ENCODE results near the gene GRB14. TPM values are rescaled to one million over a fixed set of nuclear protein-coding genes. Genes with fewer than 3 reads are reported as not detected.
"Not testable (repeated sequence)": the region's sequence is repeated elsewhere in the genome, so short reads cannot be mapped to it uniquely, and the experiment has no call there.

The GRB14 gene
- total RNA-seq, 1 donor from 2014 or later: 11.1 TPM

- H3K4me1 Mint-ChIP-seq (ENCODE audit: low read depth, unreplicated experiment): peaks cover 11% of the 10 kb centered on the region
- H3K9ac ChIP-seq (ENCODE audit: low read length): no peak overlapping the region
- no peak overlapping the region for H2AFZ ChIP-seq (ENCODE audit: low read depth, low read length)
- H3K79me2 ChIP-seq (ENCODE audit: insufficient read depth, low read length): no peaks in the 10 kb centered on the region
- H3K27ac Mint-ChIP-seq (ENCODE audit: unreplicated experiment): no peak overlapping the region
- H3K36me3 ChIP-seq (ENCODE audit: insufficient read depth, low read length): no peaks in the 10 kb centered on the region
- no peak for DNase-seq (ENCODE audit: low read depth)
- no peak overlapping the region for H3K4me3 ChIP-seq (ENCODE audit: insufficient read depth, low read depth, low read length)
- no peaks in the 10 kb centered on the region for H3K27me3 ChIP-seq (ENCODE audit: insufficient read depth, low read length)
- H4K20me1 ChIP-seq (ENCODE audit: insufficient read depth, low read length): no peaks in the 10 kb centered on the region
- TF ChIP-seq CTCF (IDR thresholded peaks at IDR 0.05; ENCODE audit: insufficient read depth, low read depth, low read length) (no peak), EZH2 (IDR thresholded peaks at IDR 0.05; ENCODE audit: insufficient read depth, low read length) (no peak)
- peaks cover under 1% of the 10 kb centered on the region for H3K9me3 Mint-ChIP-seq (ENCODE audit: unreplicated experiment)
- FAIRE-seq: no peak
- H3K27ac ChIP-seq (ENCODE audit: low read depth, low read length): no peak overlapping the region
- no peaks in the 10 kb centered on the region for H3K4me1 ChIP-seq (ENCODE audit: insufficient read depth, low read length)
- no peak overlapping the region for H3K4me3 Mint-ChIP-seq (ENCODE audit: unreplicated experiment)
- H3K27me3 Mint-ChIP-seq (ENCODE audit: low read depth, unreplicated experiment): no peaks in the 10 kb centered on the region
- no peaks in the 10 kb centered on the region for H3K36me3 Mint-ChIP-seq (ENCODE audit: low read depth, unreplicated experiment)
- no peaks in the 10 kb centered on the region for H3K9me3 ChIP-seq (ENCODE audit: insufficient read depth, low read depth, low read length)
- H3K4me2 ChIP-seq (ENCODE audit: low read length): no peak overlapping the region
Observed at GRCh38 chr2:164642946-164643555, 21.8 kb upstream of the GRB14 start.

DNA sequence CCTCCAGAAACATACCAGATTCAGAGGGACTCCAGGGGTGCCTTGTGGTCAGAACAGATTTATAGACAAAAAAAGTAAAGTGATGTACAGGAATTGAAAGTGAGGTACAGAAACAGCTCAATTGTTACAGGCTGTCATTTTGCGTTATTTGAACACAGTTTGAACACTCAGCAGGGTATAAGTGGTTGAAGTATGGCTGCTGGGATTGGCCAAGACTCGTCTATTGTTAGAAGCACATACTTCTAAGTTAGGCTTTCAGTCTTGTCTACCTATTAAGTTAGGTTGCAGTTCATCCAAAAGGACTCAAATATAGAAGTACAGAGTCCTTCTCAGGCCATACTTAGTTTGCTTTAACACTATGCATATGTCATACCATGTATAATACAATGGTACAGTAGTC, 21.0 kb upstream of the GRB14 start:
- no peak overlapping the region for H3K27ac Mint-ChIP-seq (ENCODE audit: unreplicated experiment)
- Histone ChIP-seq H3K4me2 (ENCODE audit: low read length) (no peak overlapping the region), H3K79me2 (ENCODE audit: insufficient read depth, low read length) (no peaks in the 10 kb centered on the region), H3K27me3 (ENCODE audit: insufficient read depth, low read length) (no peaks in the 10 kb centered on the region), H4K20me1 (ENCODE audit: insufficient read depth, low read length) (no peaks in the 10 kb centered on the region), H3K27ac (ENCODE audit: low read depth, low read length) (no peak overlapping the region), H3K36me3 (ENCODE audit: insufficient read depth, low read length) (no peaks in the 10 kb centered on the region), H3K9me3 (ENCODE audit: insufficient read depth, low read depth, low read length) (no peaks in the 10 kb centered on the region), H3K4me1 (ENCODE audit: insufficient read depth, low read length) (no peaks in the 10 kb centered on the region), H2AFZ (ENCODE audit: low read depth, low read length) (no peak overlapping the region), H3K4me3 (ENCODE audit: insufficient read depth, low read depth, low read length) (no peak overlapping the region), H3K9ac (ENCODE audit: low read length) (no peak overlapping the region)
- FAIRE-seq (no peak), DNase-seq (ENCODE audit: low read depth) (no peak)
- TF ChIP-seq CTCF (IDR thresholded peaks at IDR 0.05; ENCODE audit: insufficient read depth, low read depth, low read length) (no peak), EZH2 (IDR thresholded peaks at IDR 0.05; ENCODE audit: insufficient read depth, low read length) (no peak)
- H3K4me1 Mint-ChIP-seq (ENCODE audit: low read depth, unreplicated experiment): peaks cover 11% of the 10 kb centered on the region
- H3K4me3 Mint-ChIP-seq (ENCODE audit: unreplicated experiment): no peak overlapping the region
- no peaks in the 10 kb centered on the region for H3K27me3 Mint-ChIP-seq (ENCODE audit: low read depth, unreplicated experiment)
- H3K36me3 Mint-ChIP-seq (ENCODE audit: low read depth, unreplicated experiment): no peaks in the 10 kb centered on the region
- H3K9me3 Mint-ChIP-seq (ENCODE audit: unreplicated experiment): no peaks in the 10 kb centered on the region

DNA sequence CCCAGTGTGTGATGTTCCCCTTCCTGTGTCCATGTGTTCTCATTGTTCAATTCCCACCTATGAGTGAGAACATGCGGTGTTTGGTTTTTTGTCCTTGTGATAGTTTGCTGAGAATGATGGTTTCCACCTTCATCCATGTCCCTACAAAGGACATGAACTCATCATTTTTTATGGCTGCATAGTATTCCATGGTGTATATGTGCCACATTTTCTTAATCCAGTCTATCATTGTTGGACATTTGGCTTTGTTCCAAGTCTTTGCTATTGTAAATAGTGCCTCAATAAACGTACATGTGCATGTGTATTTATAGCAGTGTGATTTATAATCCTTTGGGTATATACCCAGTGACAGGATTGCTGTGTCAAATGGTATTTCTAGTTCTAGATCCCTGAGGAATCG, 7.0 kb upstream of the GRB14 start:
- not testable (repeated sequence) for H3K36me3 ChIP-seq (ENCODE audit: insufficient read depth, low read length); H3K79me2 ChIP-seq (ENCODE audit: insufficient read depth, low read length); DNase-seq (ENCODE audit: low read depth); H3K4me1 ChIP-seq (ENCODE audit: insufficient read depth, low read length); H3K36me3 Mint-ChIP-seq (ENCODE audit: low read depth, unreplicated experiment); H2AFZ ChIP-seq (ENCODE audit: low read depth, low read length); FAIRE-seq; H3K27me3 ChIP-seq (ENCODE audit: insufficient read depth, low read length); H3K9me3 Mint-ChIP-seq (ENCODE audit: unreplicated experiment); H4K20me1 ChIP-seq (ENCODE audit: insufficient read depth, low read length); H3K9me3 ChIP-seq (ENCODE audit: insufficient read depth, low read depth, low read length); H3K27ac ChIP-seq (ENCODE audit: low read depth, low read length); H3K27me3 Mint-ChIP-seq (ENCODE audit: low read depth, unreplicated experiment); H3K4me2 ChIP-seq (ENCODE audit: low read length); H3K9ac ChIP-seq (ENCODE audit: low read length); H3K4me3 ChIP-seq (ENCODE audit: insufficient read depth, low read depth, low read length); H3K27ac Mint-ChIP-seq (ENCODE audit: unreplicated experiment); H3K4me3 Mint-ChIP-seq (ENCODE audit: unreplicated experiment)
- peaks cover 24% of the 10 kb centered on the region for H3K4me1 Mint-ChIP-seq (ENCODE audit: low read depth, unreplicated experiment)
